GM18870 (cell line): ENCODE data around the gene TMEM39B.
"Not testable (repeated sequence)": the region's sequence is repeated elsewhere in the genome, so short reads cannot be mapped to it uniquely, and the experiment has no call there.

Source experiments
- ATAC-seq: cut with Tn5 transposase; IDR thresholded peaks from one replicate; pipeline ENCODE4 v1.9.1; 2021; ENCODE audit warnings: moderate library complexity; ENCODE audit not compliant: unreplicated experiment

Gene TMEM39B

DNA sequence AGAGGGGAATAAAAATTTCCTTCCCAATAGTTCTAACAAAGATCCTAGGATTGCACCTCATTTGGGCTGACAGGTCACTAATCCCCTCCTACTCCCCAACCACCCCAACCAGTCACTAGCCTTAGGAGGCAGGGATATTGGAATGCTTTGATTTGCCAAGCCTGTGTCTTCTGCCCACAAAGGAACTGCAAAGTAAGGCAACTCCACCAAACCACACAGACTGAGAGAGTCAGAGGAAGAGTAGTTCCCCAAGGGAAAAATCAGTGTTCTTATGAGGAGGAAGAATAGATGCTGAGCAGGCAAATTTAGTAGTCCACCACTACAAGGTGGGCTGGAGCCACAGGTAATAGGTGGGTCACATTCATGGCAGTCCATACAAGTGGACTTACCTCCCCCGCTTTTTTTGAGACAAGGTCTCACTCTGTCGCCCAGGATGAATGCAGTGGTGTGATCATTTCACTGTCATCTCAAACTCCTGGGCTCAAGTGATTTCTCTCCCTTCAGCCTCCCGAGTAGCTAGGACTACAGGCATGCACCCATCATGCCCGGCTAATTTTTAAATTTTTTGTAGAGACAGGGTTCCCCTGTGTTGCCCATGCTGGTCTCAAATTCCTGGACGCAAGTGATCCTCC, 3.7 kb upstream of the TMEM39B start:
- ATAC-seq: no peak

DNA sequence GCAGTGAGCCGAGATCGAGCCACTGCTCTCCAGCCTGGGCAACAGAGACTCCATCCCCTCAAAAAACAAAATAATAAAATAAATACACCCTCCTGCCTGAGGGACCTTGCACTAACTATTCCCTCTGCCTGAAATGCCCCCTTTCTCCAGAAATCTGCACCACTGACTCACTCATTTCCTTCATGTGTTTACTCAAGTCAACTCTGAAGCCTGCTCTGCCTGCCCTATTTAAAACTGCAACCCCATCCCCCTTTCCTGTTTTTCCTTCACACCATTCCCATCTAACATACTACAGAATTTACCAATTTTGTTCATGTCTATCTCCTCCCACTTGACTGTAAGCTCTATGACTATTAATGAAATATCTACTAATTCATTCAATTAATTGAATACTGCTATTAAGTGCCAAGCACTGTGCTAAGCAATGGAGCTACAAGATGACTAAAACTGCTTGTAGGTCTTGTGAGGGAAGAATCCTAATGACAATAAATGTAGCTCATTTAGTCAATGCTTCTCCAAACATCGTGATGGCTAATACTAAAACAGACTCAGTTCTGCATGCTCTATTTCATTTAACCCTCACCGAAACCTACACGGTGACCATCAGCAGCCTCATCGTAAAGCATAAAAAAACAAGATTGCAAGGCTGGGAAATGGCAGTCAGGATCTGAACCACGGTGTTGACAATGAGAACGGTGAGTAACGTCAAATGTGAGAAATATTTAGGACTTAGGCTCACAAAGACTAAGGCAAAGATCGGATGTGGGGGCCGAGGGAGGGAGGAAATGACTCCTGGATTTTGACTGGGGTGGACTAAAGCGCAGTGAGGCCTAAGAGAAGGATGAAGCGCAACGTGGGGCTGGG, 749 bp upstream of the TMEM39B start:
- ATAC-seq: no peak

DNA sequence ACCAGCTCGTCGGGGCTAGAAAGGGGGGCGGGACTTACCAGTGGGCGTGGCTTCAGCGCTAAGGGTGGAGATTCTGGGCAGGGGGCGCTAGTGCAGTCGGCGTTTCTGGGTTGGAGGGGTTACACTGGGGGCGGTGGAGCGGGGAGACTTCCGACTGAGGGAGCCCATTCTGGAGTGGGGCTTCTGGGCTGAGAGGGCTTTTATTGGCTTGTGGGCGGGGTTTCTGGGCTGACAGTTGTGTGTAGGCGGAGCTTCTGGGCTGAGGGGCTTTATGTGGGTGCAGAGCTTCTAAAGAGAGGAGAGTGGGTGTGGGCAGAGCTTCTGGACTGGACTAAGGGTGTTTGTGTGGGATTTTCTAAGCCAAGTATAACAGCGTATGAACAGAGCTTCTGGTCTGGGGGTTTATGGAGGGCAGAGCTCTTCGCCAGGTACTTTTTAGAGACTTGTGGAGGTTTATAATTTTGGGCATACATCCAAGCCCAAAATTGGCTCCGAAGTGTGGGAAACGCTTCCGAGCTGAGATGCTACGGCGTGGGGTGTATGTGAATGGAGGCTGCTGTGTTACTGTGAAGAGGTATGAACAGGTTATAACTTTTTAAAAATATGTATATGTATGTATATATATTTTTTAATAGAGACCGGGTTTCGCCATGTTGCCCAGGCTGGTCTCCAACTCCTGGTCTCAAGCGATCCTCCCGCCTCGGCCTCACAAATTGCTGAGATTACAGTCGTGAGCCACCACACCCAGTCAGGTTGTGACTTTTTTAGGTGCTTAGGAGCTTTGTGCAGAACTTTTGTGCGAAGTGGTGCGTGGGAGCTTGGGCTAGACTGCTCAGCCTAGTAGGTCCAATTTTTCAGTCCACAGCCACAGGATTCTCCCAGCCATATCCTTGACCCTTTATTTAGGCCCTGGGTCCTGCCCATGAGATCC, 825 bp downstream of the TMEM39B start:
- no peak for ATAC-seq

DNA sequence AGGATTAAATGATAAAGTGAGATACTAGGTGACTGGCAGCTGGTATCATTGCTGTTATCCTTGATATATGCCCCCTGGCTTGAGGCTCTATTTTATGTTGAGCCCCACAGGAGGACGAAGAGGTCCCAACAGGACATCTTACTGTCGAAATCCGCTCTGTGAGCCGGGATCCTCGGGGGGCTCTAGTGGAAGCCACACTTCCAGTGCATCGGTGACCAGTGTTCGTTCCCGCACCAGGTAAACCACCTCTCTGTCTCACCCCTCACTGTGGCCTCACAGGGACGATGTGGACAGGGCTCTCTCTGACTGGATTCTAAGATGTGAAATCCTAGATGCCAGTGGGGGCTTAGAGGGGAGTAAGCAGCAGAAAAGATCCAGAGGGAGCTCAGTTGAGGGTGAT, 2.1 kb downstream of the TMEM39B start:
- no peak for ATAC-seq

DNA sequence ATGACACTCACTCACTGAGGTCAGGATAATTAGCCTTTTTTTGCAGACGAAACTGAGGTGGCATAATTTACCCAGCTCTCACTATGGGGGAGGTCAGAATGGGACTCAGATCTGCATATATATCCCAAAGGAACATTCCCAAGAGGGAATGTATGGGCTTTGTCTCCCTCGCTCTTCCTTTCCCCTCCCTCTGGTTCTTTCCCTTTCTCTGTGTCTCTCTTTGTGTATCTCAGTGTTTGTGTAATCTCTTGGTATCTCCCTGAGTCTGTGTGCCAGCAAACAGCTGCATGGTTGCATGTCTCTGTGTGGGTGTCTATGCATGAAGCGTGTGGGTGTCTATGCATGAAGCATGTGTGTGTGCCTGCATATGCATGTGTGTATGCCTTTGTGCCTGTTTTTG, 4.7 kb downstream of the TMEM39B start:
- ATAC-seq: no peak

DNA sequence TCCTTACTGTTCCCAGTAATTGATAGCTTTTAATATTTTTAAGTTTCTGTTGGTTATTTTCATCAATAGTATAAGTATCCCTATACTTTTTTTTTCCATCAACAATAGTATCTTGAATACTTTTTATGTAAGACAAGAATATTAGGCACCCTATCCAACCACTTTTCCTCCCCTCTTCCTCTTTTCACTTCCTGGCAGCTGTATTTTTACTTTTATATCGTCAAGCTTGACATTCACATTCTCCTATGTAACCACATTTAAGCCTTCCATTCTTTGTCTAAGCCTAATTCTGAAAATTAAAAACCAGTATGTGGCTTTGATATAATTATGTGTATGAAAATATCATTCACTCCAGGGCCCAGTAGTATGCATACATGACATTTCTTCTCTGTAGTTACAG, 9.3 kb downstream of the TMEM39B start:
- no peak for ATAC-seq

DNA sequence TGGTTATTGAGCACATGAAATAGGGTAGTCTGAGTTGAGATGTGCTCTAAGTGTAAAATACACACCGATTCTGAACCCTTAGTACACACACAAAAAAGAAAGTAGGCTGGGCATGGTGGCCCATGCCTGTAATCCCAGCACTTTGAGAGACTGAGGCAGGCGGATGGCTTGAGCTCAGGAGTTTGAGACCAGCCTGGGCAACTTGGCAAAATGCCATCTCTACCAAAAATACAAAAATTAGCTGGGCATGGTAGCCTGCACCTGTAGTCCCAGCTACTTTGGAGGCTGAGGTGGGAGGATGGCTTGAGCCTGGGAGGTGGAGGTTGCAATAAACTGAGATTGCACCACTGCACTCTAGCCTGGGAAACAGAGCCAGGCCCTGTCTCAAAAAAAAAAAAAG, 13.6 kb downstream of the TMEM39B start:
- ATAC-seq: not testable (repeated sequence)

DNA sequence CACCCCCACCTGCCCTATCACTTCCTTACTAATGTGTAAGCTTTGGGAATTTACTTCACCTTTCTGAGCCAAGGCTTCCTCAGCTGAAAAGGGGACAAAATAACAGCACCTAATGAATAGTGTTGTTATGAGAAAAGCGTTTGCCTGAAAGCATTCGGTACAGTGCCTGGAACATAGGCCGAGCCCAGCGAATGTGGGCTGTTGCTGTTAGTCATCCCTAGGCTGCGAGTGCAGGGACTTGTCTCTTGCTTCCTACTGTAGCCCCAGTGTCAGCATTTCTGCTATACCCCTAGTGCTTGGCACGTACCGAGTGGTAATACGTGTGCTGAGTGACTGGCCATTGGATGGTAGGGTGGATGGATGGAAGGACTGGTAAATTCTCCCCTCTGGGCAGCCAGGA, 18.4 kb downstream of the TMEM39B start:
- no peak for ATAC-seq

DNA sequence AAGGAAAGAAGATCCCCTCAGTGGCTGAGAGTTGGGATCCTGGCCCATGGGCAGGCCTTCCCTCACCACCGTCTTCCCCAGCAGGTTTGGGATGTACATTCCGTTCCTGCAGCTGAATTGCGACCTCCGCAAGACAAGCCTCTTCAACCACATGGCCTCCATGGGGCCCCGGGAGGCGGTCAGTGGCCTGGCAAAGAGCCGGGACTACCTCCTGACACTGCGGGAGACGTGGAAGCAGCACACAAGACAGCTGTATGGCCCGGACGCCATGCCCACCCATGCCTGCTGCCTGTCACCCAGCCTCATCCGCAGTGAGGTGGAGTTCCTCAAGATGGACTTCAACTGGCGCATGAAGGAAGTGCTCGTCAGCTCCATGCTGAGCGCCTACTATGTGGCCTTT, 18.9 kb downstream of the TMEM39B start:
- no peak for ATAC-seq

DNA sequence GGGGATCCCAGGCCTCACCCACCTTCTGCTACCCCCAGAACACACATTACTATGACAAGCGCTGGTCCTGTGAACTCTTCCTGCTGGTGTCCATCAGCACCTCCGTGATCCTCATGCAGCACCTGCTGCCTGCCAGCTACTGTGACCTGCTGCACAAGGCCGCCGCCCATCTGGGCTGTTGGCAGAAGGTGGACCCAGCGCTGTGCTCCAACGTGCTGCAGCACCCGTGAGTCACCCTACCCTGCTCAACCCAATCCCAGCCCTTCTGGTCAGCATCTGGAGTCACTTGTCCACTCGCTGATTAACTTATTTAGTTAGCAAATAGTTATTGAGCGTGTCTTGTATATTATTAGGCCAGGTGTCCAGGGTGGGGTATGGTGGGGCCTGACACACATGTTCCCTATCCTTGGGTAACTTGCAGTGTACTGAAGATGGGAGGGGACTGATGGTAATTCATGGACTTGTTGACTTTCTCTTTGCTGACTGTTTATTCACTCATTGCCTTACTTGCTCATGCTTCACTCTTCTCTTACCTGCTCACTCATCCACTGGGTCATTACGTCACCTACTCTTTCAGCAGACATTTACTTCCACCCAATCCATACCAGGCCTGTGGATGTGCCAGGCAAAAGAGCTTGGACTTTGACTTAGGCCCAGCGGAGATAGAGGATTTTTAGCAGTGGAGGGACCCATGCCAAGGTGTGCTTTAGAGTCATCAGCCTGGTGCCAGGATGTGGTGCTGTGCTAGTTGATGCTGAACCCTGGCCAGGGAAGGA, 22.2 kb downstream of the TMEM39B start:
- ATAC-seq: no peak

DNA sequence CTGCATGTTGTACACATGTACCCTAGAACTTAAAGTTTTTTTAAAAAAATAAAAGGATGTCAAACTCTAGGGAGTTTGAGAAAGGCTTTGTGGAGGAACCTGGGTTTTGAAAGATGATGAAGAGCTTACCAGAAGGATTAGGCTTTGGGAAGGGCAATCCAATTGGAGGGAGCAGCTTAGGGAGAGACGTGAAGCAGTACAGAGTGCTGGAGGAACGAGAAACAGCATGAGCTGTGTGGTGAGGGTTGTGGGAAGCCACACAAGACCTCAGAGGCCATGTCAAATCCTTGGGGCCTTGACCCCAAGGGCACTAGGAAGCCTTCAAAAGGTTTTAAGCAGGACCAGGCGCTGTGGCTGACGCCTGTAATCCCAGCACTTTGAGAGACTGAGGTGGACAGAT, 26.7 kb downstream of the TMEM39B start:
- no peak for ATAC-seq

DNA sequence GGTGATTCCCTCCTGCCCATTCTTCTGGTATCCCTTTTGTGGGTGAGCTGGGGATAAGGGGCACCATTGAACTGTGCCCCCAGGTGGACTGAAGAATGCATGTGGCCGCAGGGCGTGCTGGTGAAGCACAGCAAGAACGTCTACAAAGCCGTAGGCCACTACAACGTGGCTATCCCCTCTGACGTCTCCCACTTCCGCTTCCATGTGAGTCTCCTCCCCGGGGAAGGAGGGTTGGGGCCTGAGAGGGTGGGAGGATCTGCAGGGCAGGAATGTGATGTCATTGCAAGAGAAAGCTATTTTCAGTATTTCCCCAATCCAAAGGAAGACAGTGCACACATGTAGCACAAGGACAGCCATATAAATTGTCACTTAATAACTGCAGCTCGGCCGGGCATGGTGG, 27.6 kb downstream of the TMEM39B start:
- no peak for ATAC-seq

DNA sequence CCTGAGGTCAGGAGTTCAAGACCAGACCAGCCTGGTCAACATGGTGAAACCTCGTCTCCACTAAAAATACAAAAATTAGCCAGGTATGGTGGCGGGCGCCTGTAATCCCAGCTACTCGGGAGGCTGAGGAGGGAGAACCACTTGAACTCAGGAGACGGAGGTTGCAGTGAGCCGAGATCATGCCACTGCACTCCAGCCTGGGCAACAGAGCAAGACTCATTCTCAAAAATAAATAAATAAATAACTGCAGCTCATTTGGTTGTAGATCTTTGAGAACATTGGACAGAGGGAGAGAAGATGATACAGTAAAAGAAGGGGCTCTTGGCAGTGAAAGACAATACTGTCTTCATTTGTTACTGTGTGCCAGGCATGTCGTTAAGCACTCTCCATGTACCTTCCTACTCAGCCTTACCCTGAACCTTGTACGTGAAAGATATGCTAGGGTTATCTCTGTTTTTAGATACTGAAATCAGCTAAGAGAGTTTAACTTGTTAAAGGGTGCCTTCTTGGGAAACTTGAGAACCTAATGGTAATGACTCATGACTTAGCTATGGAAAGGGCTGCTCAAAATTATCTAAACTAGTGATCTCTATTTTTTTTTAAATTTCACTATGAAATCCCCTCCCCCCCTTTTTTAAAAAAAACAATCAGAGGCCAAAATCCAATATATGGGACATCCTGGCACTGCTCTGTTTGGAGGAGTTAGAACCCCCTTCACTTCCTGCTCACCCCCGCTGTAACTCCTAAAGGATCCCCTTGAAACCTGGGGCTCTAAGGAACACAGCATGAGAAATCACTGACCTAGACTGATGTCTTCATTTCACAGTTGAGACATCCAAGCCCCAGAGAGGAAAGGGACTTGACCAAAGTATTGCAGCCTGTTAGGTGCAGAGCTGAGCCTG, 28.3 kb downstream of the TMEM39B start:
- no peak for ATAC-seq

DNA sequence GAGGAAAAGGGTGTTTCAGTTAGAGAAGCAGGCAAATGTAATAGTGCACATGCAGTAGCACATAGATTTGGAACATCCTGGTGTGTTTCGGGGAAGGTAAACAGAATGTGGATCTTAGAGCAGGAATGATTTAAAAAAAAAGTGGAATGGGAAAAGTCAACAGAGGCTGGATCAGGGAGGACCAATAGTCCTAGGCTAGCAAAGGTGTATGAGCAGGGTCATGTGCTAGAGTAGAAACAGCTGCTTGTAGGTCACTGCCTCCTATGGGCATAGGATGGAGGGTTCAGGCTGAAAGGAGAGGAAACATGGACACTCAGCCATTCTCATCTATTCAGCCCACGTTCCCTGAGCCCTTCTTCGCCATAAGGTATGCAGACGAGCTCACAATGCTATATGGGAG, 31.4 kb downstream of the TMEM39B start:
- ATAC-seq: no peak

DNA sequence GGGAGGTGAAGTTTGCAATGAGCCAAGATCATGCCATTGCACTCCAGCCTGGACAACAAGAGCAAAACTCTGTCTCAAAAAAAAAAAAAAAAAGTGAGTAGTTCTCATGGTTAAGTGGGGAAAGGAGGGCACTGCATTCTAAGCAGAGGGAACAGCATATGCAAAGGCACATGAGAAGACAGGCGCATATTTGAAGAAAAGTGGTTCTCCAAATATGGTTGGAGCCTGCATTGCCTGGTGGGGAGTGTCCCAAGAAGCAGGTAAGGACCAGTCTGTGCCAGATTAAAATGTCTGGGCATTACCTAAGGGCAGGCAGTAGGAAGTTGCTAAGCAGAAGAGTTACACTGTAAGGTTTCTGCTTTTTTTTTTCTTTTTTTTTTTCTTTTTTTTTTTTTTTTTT, 32.6 kb downstream of the TMEM39B start:
- ATAC-seq: no peak

DNA sequence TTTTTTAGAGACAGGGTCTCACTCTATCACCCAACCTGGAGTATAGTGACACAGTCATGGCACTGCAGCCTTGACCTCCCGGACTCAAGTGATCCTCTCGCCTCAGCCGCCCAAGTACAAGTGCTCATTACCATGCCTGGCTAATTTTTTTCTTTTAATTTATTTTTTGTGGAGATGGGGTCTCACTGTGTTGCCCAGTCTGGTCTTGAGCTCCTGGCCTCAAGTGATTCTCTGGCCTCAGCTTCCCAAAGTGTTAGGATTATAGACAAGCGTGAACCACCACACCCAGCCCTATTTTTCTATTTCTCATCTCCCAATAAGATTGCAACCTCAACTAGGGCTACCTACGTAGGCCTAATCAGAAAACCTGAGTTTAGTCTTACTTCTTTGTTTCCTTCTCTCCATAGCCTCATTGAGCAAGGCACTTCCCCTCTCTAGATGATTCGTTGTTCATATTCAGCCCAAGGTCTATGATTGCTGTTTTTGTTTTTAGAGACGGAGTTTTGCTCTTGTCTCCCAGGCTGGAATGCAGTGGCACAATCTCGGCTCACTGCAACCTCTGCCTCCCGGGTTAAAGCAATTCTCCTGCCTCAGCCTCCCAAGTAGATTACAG, 34.0 kb downstream of the TMEM39B start:
- ATAC-seq: no peak

DNA sequence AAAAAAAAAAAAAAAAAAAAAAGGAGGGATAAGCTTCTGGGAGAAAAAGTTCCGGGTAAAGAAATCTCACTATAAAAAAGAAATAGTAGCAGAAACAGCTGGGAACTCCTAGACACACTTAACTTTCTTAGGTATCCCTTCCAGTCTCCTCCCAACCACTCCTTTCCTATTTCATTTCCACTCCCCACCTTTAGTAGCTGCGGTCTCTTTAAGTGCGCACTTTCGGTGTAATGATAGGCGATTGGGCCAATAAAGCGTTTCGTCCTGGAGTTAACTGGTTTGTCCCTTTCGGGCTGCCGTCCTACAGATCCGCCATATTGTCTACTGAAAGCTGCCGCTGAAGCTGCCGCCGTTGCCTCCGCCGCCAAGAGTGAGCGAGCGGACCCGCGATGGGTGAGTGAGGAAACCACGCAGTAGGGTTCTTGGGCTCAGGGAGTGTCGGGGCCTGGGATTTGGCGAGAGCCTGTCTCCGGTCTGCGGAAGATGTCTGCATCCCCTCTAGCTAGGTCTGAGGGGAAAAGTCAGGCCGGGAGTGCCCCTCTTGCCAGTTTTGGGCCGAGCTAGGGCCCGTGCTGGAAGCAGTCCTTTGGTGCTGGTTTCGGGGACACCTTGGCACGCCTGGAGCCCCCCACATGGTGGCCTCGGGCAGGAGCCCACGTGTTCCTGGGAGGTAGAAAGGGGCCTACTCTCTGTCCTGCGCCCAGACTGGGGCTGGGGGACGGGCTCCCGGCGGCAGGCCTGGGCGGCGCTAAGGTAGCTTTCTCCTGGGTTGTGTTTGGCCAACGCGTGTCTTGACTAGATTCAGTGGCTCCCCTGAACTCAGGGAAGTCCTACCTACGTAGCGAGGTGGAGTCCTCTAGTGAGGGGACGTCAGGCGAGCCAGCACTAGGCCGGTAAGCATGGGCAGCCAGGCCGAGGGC, 35.3 kb downstream of the TMEM39B start, which contains the start of gene KPNA6:
TSS of gene KPNA6 (plus strand) at position 315 of the 920 bp plus-strand sequence. CDS start at position 390, 75 bp downstream.
- peak; percentile 62 for ATAC-seq

DNA sequence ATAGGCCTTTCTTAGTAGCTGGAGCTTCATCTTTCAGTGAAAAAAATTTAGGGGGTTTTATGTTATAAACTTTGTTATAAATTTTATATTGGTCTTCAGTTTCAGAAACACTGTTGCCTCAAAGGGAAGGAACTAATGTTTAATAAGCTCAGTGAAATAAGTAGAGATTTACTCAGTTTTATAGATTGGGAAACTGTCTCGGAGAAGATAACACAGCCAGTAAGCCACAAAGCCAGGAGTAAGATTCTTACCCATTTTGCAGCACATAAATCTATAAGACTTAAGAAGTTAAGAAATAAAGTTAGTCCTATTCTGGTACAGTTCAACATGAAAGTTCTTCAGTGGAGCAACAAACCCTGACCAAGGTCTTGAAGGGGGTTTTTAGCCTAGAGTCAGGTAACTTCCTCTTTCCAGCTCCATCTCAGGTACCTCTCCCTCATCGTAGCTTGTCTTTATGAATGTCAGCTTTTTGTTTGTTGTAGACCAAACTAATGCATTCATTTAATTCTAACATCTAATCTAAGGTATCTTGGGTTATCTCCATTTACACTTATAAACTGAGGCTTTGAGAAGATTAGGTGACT, 38.4 kb downstream of the TMEM39B start:
- ATAC-seq: no peak
